ENCODE results near the gene ADCY3.

Gene ADCY3

GRCh38 chr2:24836206-24836605 is 83.8 kb downstream of the ADCY3 start:
- TF ChIP-seq PATZ1 (CRISPR knock-in tag; IDR thresholded peaks at IDR 0.05; ENCODE audit: borderline replicate concordance): no peak
- TF ChIP-seq ARNTL (CRISPR knock-in tag; IDR thresholded peaks at IDR 0.05; ENCODE audit: borderline replicate concordance, low read depth): no peak
- no peak for TF ChIP-seq PPARA (CRISPR knock-in tag; IDR thresholded peaks at IDR 0.05; ENCODE audit: borderline replicate concordance)
- no peak for TF ChIP-seq ZC3H10 (CRISPR knock-in tag; IDR thresholded peaks at IDR 0.05)
- TF ChIP-seq ESRRG (CRISPR knock-in tag; IDR thresholded peaks at IDR 0.05): no peak
- TF ChIP-seq CSDC2 (CRISPR knock-in tag; IDR thresholded peaks at IDR 0.05): no peak
- TF ChIP-seq BACH2 (CRISPR knock-in tag; IDR thresholded peaks at IDR 0.05; ENCODE audit: borderline replicate concordance): no peak
- no peak for TF ChIP-seq ZNF8 (CRISPR knock-in tag; IDR thresholded peaks at IDR 0.05)
- no peak for TF ChIP-seq CREB5 (CRISPR knock-in tag; IDR thresholded peaks at IDR 0.05; ENCODE audit: low read depth)
- no peak for TF ChIP-seq GLIS3 (CRISPR knock-in tag; IDR thresholded peaks at IDR 0.05)
- no peak for ATAC-seq

- ATAC-seq: peak; percentile 45
Observed at GRCh38 chr2:24835411-24835810, 84.6 kb downstream of the ADCY3 start.

- TF ChIP-seq ZNF8 (CRISPR knock-in tag; IDR thresholded peaks at IDR 0.05): no peak
- TF ChIP-seq TSHZ2 (CRISPR knock-in tag; IDR thresholded peaks at IDR 0.05): no peak
- no peak for TF ChIP-seq ZNF565 (CRISPR knock-in tag; conservative IDR thresholded peaks at IDR 0.05; ENCODE audit: low read depth)
- no peak for TF ChIP-seq BACH2 (CRISPR knock-in tag; IDR thresholded peaks at IDR 0.05; ENCODE audit: borderline replicate concordance)
- no peak for TF ChIP-seq ARNTL (CRISPR knock-in tag; IDR thresholded peaks at IDR 0.05; ENCODE audit: borderline replicate concordance, low read depth)
- TF ChIP-seq ZC3H10 (CRISPR knock-in tag; IDR thresholded peaks at IDR 0.05): no peak
- TF ChIP-seq GLIS3 (CRISPR knock-in tag; IDR thresholded peaks at IDR 0.05): no peak
- TF ChIP-seq OSR1 (CRISPR knock-in tag; IDR thresholded peaks at IDR 0.05): no peak
- TF ChIP-seq CREB5 (CRISPR knock-in tag; IDR thresholded peaks at IDR 0.05; ENCODE audit: low read depth): no peak
- ATAC-seq: no peak; the same call in 2 of the 3 replicates
Observed at GRCh38 chr2:24834733-24835395, 85.2 kb downstream of the ADCY3 start.

- TF ChIP-seq GLIS3 (CRISPR knock-in tag; IDR thresholded peaks at IDR 0.05): no peak
- no peak for ATAC-seq
Observed at GRCh38 chr2:24833821-24834732, 86.0 kb downstream of the ADCY3 start.

GRCh38 chr2:24832931-24833701 is 86.9 kb downstream of the ADCY3 start:
- ATAC-seq: no peak
- TF ChIP-seq TSHZ2 (CRISPR knock-in tag; IDR thresholded peaks at IDR 0.05) (no peak), ZC3H10 (CRISPR knock-in tag; IDR thresholded peaks at IDR 0.05) (no peak), CSDC2 (CRISPR knock-in tag; IDR thresholded peaks at IDR 0.05) (no peak), ZNF565 (CRISPR knock-in tag; conservative IDR thresholded peaks at IDR 0.05; ENCODE audit: low read depth) (no peak), PPARA (CRISPR knock-in tag; IDR thresholded peaks at IDR 0.05; ENCODE audit: borderline replicate concordance) (no peak), ZNF8 (CRISPR knock-in tag; IDR thresholded peaks at IDR 0.05) (no peak), RARB (CRISPR knock-in tag; IDR thresholded peaks at IDR 0.05) (no peak), GLIS3 (CRISPR knock-in tag; IDR thresholded peaks at IDR 0.05) (no peak), ZNF70 (CRISPR knock-in tag; IDR thresholded peaks at IDR 0.05) (no peak), ZFP3 (CRISPR knock-in tag; IDR thresholded peaks at IDR 0.05) (no peak), POU6F1 (CRISPR knock-in tag; IDR thresholded peaks at IDR 0.05; ENCODE audit: borderline replicate concordance, low read depth) (no peak)

Measured in SK-N-SH treated with all-trans-retinoic acid at 6 μM for 48 hours (cell line).